GM18502 (cell line): ENCODE data around the gene TP53I13.
"Not testable (repeated sequence)": the region's sequence is repeated elsewhere in the genome, so short reads cannot be mapped to it uniquely, and the experiment has no call there.

ENCODE experiments used
- ATAC-seq: cut with Tn5 transposase; IDR thresholded peaks from one replicate; pipeline ENCODE4 v1.9.1; 2021; ENCODE audit warnings: mild to moderate bottlenecking; ENCODE audit not compliant: unreplicated experiment, poor library complexity

The TP53I13 gene, protein sequence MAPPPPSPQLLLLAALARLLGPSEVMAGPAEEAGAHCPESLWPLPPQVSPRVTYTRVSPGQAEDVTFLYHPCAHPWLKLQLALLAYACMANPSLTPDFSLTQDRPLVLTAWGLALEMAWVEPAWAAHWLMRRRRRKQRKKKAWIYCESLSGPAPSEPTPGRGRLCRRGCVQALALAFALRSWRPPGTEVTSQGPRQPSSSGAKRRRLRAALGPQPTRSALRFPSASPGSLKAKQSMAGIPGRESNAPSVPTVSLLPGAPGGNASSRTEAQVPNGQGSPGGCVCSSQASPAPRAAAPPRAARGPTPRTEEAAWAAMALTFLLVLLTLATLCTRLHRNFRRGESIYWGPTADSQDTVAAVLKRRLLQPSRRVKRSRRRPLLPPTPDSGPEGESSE

DNA sequence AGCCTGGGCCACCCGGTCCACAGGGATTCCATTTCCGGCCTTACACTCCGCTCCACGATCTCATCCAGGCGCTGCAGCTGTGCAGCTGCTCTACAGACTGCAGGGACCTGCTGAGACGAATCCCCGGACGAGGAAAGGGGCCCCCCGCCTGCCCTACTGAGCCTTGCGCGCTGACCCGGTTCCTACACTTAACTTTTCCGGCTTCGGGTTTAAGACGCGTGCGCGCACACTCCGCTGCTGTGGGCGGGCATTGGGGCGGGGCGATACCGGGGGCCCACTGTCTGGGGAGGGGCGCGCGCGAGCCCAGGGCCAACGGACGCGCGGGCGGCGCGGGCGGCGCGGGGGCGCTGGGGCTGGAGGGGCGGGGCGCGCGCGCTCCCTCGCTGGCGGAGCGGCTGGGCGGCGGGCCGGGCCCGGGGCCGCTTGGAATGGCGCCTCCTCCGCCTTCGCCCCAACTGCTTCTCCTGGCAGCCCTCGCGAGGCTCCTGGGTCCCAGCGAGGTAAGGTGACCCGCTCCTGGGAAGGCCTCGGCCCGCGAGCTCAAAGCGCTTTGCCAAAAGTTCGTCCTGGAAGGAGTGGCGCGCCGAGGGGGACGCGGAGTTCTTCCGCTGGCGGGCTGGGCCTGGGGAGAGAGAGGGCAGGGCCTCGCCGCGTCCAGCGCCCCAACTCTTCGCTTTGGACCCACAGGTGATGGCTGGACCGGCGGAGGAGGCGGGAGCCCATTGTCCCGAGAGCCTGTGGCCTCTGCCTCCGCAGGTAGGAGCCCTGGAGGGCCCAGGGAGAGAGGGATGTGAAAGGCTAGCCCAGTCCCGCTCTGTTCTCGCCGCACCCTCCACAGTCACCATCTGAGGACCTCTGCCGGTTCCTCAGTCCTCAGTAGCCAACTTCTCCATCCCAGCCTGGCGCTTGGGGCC, at the start of gene TP53I13:
TP53I13 (plus strand) TSS at position 371 of the 914 bp plus-strand sequence; CDS start at position 429, 58 bp downstream.
- peak; percentile 50 for ATAC-seq

DNA sequence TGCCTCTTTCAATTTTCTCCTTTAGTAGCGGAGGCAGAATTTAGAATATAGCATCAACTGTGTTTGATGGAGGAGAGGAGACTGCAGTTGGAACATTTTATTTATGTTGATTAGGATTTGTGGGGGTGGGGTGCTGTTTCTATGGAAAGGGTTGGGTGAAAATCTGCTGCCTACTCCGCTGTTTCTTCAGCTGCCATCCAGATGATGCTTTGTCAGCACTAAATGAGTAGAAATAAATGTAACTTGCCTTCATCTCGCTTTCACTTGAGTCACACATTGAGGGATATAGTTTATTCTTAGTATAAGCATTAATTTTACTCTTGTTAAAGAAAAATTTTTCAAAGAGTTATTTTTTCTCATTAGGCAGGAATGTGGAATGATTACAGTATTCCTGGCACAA, 43.8 kb upstream of the TP53I13 start:
- ATAC-seq, result no peak

DNA sequence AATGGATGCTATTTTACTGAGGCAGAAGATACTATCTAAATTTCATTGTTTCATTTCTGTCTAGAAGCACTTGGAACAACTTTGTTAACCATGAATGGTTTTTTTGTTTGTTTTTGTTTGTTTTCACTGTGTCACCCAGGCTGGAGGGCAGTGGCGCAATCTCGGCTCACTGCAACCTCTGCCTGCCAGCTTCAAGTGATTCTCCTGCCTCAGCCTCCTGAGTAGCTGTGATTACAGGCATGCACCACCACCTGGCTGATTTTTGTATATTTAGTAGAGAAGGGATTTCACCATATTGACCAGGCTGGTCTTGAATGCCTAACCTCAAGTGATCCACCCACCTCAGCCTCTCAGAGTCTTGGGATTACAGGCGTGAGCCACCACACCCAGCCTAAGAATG, 42.2 kb upstream of the TP53I13 start:
- ATAC-seq, result no peak

DNA sequence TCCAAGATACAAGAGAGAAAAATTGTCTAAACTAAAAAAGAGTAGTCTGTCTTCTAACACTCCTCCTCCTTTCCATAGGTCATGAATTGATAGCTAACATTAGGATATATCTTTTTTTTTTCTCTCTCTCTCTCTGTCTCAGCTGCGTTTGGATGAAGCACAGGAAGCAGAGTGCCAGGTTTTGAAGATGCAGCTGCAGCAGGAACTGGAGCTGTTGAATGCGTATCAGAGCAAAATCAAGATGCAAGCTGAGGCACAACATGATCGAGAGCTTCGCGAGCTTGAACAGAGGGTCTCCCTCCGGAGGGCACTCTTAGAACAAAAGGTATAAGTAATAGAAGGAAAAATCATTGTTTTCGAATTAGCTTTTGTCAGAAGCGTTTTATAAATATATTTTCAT, 34.5 kb upstream of the TP53I13 start:
- ATAC-seq, result no peak

DNA sequence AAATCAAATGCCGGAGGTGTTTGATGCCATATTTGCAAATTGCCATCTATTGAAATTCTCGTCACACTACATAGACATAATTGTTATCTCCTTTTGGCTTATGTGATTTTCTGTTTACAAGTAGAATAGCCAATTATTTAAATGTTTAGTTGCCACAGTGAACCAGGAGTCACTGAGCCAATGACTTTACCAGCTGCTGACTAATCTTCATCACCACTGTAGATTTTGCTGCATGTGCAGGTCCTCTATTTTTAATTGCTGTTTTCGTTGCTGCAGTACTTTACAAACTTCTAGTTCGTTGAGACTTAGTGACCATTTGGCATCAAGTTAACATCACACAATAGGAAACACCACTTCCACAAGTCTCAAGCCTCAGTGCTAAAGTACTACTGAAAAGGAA, 24.4 kb upstream of the TP53I13 start:
- no peak for ATAC-seq

DNA sequence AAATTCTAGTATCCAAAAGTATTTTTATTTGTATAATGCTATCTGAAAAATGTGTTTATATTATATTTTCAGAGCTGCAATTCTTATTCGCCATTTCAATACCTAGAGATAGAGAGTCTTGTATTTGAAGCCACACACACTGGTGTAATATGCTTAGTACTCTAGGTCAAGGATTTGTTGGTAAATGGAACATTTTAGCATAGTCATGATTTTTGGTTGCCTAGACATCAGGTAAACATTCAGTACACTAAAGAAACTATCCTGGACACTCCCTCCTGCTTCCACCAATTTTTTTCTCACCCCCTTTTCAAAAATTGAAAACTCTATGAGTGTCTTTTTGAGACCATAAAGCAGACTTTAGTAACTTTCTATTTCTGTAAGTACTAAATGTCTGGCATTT, 22.4 kb upstream of the TP53I13 start:
- no peak for ATAC-seq

DNA sequence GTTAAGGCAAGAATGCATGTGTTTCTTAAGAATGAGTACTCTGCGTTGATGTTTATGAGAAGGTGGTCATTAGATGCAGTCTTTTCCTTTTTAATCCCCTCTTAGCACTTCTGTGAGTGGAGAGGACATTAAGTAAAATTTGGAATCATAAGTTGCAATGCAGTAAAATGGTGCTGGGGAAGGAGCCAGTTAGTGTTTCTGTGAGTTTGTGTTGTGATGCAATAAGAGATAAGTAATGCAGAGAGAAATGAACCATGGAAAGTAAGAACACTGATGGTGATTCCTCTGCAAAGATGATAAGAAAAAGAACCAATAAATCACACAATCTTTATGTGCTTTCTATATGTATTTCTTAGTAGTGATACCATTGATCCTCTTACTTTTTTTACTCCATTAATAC, 21.7 kb upstream of the TP53I13 start:
- ATAC-seq, result no peak

DNA sequence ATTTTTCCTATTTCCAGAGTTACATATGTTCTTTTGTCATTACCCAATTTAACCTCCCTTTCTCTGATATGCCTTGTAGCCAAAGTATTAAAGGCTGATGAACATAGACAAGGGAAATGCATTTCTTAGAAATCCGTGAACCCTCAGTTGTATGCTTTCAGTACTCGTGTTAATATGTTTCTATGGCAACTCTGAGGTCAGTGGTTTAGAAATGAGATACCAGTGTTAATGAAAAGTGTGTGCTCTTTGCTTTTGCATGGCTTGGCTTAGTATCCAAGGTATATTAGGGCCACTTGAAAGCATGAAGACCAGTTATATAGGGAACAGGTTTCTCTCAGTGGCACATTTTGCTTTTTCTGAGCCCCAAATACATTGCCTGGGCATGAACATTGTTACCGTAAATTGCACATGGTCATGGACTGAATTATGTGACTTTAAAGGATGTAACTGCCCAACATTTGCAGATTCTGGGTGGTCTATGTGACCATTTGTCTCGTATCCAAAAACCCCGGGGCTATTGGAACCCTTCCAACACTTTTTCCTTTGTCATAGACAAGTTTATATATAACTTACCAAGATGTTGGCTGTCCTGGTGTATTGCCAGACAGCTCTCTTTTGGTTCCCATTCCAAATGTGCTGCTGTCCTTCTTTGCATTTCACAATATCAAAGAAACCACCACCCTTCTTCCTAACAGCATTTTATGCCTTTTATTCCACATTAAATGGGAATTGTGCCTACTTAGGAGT, 19.2 kb upstream of the TP53I13 start:
- ATAC-seq, result no peak

DNA sequence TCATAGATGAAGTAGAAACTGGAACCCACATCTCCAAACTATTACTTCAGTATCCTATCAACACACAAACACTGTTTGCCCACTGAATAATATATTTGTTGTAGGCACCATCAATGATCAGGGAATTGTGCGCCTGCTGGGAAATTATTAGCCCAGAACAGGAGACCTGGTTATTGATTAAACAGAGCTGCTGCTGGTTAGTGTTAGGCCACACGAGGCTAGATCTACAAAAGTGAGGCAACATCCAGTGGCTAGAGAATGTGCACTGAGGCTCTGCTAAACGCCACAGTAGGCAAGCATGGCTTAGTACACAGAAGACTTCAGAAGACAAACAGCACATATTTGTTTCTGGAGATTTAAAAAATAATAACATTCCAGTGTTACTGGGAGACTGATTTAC, 12.7 kb upstream of the TP53I13 start:
- ATAC-seq, result no peak

DNA sequence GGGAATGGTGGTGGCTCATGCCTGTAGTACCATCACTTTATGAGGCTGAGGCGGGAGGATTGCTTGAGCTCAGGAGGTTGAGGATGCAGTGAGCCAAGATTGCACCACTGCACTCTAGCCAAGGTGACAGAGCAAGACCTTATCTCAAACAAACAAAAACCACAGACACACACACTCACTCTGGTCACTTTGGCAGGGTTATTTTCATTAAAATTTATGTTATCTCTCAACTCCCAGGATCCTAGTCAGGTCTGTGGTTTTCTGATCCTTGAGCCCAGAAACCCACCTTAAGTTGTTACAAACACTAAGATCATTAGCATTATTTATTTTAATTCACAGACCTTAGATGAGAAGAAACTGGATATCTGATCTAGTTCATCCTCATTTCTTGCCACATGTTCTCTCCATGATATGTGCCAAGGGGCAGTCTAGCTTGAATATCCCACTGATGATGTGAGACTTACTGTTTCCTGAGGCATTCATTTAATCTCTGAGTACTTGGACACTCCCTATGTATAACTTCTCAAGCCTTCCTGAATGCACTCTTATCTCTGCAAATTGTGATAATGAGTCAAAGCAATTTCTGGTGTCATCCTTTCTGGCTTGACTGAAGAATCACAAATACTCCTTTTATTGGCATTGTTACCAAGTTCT, 11.3 kb upstream of the TP53I13 start:
- ATAC-seq, result no peak

DNA sequence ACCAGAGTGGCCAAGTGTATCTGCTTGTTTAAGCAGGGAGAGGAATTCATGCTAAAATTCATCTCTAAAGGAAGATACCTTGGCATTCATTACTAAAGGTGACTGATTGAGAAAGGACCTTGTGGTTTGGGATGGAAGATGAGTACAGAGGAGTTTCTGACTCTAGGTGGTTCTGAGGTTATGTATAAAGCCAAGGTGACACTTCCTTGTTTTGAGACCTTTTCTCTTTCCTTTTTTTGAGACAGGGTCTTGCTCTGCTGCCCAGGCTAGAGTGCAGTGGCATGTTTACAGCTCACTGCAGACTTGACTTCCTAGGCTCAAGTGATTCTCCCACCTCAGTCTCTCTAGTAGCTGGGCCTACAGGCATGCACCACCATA, 10.8 kb upstream of the TP53I13 start:
- no peak for ATAC-seq

DNA sequence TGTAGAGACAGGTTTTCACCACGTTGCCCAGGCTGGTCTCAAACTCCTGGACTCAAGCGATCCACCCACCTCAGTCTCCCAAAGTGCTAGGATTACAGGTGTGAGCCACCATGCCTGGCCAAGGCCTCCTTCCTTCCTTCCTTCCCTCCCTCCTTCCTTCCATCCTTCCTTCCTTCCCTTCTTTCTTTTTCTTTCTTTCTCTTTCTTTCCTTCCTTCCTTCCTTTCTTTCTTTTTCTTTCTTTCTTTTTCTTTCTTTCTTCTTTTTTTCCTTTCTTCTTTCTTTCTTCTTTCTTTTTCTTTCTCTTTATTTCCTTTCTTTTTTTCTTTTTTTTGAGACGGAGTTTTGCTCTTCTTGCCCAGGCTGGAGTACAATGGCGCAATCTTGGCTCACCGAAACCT, 10.4 kb upstream of the TP53I13 start:
- not testable (repeated sequence) for ATAC-seq

DNA sequence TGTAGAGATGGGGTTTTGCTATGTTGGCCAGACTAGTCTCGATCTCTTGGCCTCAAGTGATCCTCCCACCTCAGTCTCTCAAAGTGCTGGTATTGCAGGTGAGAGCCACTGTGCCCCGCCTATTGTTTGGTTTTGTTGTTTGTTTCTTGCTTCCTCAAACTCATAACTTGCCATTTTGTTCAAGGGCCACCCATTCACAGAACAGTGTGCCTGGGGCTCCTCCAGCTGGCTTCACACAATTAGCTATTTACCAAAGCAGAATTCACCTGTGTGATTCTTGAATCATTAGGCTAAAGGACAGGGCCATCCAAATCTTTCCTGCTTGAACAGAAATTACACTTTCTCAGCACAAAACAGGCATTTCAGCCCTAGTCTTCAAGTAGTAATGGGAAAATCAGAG, 8.9 kb upstream of the TP53I13 start:
- no peak for ATAC-seq

DNA sequence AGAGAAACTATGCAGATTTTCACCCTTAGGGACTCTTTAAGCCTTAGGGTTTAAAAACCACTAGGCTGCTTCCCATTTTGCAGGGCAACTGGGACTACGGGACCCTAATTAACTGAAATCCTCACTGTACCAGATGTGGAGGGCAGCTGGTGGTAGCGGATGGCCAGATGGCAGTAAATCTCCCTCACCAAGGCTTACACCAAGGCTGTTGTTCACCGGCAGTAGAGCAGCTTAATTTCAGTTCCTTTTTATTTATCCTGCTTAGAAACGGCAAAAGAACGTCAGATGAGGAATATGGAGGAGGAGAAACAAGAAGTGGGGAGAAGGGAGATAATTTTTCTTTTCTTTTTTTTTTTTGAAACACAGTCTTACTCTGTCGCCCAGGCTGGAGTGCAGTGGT, 8.2 kb upstream of the TP53I13 start:
- no peak for ATAC-seq

DNA sequence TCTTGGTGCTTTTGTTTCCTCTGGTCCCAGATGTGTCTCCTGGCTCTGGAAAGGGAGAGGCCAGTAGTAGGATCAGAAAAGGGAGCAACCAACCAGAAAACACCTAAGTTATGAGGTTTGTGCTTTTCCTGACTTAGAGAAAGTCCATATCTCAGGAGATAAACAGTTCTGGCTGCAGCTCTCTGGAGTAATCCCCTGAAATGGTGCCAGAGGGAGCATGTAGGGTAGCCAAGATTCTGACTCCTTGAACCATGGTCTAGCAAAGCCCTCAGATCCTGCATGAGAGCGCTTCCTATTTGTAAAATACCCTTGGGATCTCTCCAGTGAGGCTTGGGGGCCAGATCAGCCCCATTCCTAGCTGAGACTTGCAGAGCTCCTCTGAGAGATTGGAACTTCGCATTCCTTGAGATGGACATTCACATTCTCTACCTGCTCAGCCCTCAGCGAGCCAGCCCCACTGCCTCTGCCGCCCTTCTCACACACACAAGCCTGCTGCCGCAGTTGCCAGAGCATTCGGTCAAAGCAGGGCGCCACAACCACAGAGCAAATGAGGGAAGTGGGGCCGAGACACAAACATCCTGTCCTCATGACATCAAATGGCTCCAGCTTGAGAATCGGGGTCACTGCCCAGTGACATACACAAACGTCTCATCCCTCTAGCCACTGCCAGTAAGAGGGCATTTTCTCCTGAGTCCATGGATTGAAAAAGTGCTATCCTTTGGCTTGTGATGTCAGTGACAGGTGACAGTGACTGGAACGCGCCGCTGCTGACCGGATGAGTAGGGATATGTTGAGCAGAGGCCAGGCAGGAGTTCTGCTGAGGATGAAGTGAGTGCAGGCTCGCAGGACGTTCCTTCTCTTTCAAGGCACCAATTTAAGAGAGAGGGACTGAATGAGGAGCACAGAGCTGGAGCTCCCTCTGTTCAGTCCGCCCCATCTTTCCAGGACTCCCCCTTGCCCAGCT, 6.7 kb upstream of the TP53I13 start:
- no peak for ATAC-seq

DNA sequence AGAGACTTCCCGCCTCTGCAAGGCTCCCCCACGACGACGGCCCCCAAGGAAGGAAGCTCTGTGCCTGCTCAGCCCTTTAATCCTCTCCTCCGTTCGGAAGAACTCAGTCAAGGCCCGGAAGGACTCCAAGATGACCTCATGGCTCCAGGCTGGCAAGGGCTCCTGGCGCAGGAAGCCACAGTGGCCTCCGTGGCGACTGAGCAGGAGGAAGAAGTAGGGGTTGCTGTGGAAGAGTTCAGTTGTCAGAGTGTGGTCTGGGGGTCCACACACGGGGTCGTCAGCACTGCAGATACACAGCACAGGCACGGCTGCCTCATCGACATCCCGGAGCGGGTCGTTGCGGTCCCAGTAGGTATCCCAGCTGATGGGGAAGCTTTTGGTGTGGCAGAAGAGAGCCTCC, 5.9 kb upstream of the TP53I13 start:
- ATAC-seq, result no peak

DNA sequence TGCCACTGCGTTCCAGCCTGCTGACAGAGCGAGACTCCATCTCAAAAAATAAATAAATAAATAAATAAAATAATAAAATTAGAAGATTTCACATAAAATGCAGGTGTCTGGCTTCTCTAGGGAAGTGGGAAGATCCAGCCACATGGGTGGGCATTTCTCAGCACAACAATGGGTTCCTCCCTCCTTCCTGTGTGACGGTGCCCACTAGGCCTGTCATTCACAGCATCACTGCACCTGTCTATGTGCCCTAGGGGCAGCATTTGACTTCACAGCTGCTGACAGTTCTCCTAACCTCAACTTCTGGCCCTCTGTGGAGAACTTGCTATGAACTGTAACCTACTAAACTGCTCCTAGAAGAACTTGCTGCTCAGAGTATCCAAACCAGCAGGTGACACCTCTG, 4.7 kb upstream of the TP53I13 start:
- no peak for ATAC-seq

DNA sequence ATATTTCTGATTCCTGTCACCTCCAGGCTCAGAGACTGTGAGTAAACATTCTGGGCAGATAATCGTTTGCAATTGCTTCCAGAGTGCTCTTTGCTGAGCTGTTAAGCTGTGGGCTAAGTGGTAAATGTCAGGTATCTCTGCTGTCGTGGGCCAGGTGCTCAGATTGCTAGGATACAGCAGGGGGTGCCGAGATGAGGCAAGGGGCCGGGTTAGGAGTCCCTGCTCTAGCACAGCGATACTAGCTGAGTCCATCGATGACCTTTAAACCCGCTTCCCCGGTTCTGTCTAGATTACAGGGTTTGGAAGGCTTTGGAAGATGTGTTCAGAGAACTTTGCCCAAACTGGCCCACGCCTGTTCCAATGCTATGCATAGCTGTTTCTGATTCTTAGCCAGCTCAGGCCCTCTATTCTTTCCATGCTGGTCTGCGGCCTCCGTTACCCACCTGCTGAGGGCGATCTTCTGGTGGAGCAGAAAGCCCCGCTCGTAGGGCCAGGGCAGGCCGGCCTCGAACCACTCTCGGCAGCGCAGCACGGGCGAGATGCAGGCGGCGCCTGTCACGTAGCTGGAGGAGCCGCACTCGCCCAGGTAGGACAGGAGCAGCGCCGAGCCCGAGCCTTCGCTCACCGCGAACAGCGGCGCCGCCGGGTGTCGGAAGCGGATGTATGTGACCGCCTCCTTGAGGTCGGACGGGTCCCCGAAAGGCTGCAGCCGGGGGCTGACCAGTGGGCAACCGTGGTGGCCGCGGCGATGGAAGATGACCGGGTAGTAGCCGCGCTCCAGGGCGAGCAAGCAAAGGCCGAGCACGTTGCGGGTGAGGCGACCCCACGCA, 2.6 kb upstream of the TP53I13 start:
- peak; percentile 16 for ATAC-seq
